Loucy (cell line): ENCODE data around the gene NPM1.

Experiments used
- H2AFZ ChIP-seq: fragments of 200-600 bp; sonication (generic); 2 replicates; pipeline ENCODE4 v1.6.0; 2016; ENCODE audit warnings: antibody characterized with exemption, mild to moderate bottlenecking, low read length, moderate library complexity
- H3F3A ChIP-seq: fragments of 200-600 bp; 2 replicates; pipeline ENCODE4 v1.6.0; 2016; ENCODE audit warnings: antibody characterized with exemption, low read depth, mild to moderate bottlenecking
- H3K27me3 ChIP-seq: fragments of 200-600 bp; sonication (generic); 2 replicates; pipeline ENCODE4 v1.6.1; 2014; ENCODE audit warnings: low read length, mild to moderate bottlenecking; ENCODE audit not compliant: insufficient read depth, poor library complexity, severe bottlenecking
- H3K36me3 ChIP-seq: fragments of 200-600 bp; sonication (generic); 2 replicates; pipeline ENCODE4 v1.6.1; 2016; ENCODE audit warnings: low read length; ENCODE audit not compliant: insufficient read depth
- H3K4me1 ChIP-seq: fragments of 200-600 bp; sonication (generic); 2 replicates; pipeline ENCODE4 v1.5.1; 2014; ENCODE audit warnings: low read length, mild to moderate bottlenecking; ENCODE audit not compliant: insufficient read depth, poor library complexity, severe bottlenecking
- H3K4me2 ChIP-seq: fragments of 200-600 bp; sonication (generic); 2 replicates; pipeline ENCODE4 v1.6.0; 2014; ENCODE audit warnings: antibody characterized with exemption, low read length, low read depth, mild to moderate bottlenecking; ENCODE audit not compliant: poor library complexity, severe bottlenecking
- H3K4me3 ChIP-seq: fragments of 200-600 bp; sonication (generic); 2 replicates; pipeline ENCODE4 v1.5.1; 2014; ENCODE audit warnings: low read length, mild to moderate bottlenecking, mixed read lengths; ENCODE audit not compliant: poor library complexity, severe bottlenecking
- H3K79me2 ChIP-seq: fragments of 200-600 bp; sonication (generic); 2 replicates; pipeline ENCODE4 v1.6.1; 2014; ENCODE audit warnings: low read length; ENCODE audit not compliant: insufficient read depth
- H3K9ac ChIP-seq: fragments of 200-600 bp; sonication (generic); 2 replicates; pipeline ENCODE4 v1.6.0; 2014; ENCODE audit warnings: mild to moderate bottlenecking, low read depth, low read length, moderate library complexity; ENCODE audit not compliant: poor library complexity, severe bottlenecking
- H3K9me2 ChIP-seq: fragments of 200-600 bp; sonication (generic); replicated peaks from 2 replicates; pipeline ENCODE4 v1.6.1; 2016; ENCODE audit warnings: low read depth, low read length, mixed read lengths
- H3K9me3 ChIP-seq: fragments of 200-600 bp; sonication (generic); 2 replicates; pipeline ENCODE4 v1.6.1; 2014; ENCODE audit warnings: mild to moderate bottlenecking, antibody characterized with exemption, low read length, low read depth; ENCODE audit not compliant: insufficient read depth
- H4K20me1 ChIP-seq: fragments of 200-600 bp; sonication (generic); 2 replicates; pipeline ENCODE4 v1.6.0; 2014; ENCODE audit warnings: antibody characterized with exemption, low read length, mild to moderate bottlenecking; ENCODE audit not compliant: insufficient read depth, poor library complexity, severe bottlenecking
- CTCF ChIP-seq: fragments of 200-600 bp; sonication (generic); conservative IDR thresholded peaks from 2 replicates; pipeline ENCODE4 v1.5.1; 2014; ENCODE audit warnings: mild to moderate bottlenecking, antibody characterized with exemption, low read length
- EZH2phosphoT487 ChIP-seq: fragments of 200-600 bp; IDR thresholded peaks from 2 replicates; pipeline ENCODE4 v1.6.1; 2018; ENCODE audit warnings: antibody characterized with exemption, mild to moderate bottlenecking, moderate library complexity, borderline replicate concordance

Gene NPM1

GRCh38 chr5:171390883-171391677 is 3.4 kb downstream of the NPM1 start:
- H3K9me2 ChIP-seq = no peaks in the 10 kb centered on the region
- H3K27me3 ChIP-seq = no peaks in the 10 kb centered on the region
- H3K79me2 ChIP-seq = peaks cover 84% of the 10 kb centered on the region
- peaks cover 83% of the 10 kb centered on the region for H4K20me1 ChIP-seq
- peaks cover 56% of the 10 kb centered on the region for H3K36me3 ChIP-seq
- H2AFZ ChIP-seq = no peak overlapping the region
- peak overlapping the region; percentile 94 for H3K9ac ChIP-seq
- H3F3A ChIP-seq = no peaks in the 10 kb centered on the region
- H3K4me1 ChIP-seq = peaks cover 23% of the 10 kb centered on the region
- no peaks in the 10 kb centered on the region for H3K9me3 ChIP-seq
- H3K4me3 ChIP-seq = peak overlapping the region; percentile 96
- H3K4me2 ChIP-seq = peak overlapping the region; percentile 88
- no peak for TF ChIP-seq CTCF
- TF ChIP-seq EZH2phosphoT487 = no peak

DNA sequence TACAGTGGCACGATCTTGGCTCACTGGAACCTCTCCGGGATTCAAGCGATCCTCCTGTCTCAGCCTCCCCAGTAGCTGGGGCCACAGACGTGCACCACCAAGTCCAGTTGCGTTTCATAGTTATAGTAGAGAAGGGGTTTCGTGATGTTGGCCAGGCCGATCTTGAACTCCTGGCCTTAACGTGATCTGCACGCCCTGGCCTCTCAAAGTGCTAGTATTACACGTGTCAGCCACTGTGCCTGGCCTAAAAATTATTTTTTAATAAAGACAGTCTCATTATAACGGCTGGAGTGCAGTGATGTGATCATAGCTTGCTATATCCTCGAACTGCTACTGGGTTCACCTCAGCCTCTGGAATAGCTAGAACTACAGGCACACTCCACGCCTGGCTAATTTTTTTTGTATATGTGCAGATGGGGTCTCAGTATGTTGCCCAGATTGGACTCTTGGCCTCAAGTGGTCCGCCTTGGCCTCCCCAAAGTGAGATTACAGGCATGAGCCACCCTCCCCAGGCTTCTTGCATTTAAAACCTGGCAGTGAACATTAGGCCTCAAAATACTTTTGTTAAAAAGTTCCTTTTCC is 4.4 kb downstream of the NPM1 start:
- no peaks in the 10 kb centered on the region for H3K9me2 ChIP-seq
- peak overlapping the region; percentile 88 for H3K4me2 ChIP-seq
- H3K9me3 ChIP-seq = no peaks in the 10 kb centered on the region
- no peak for TF ChIP-seq EZH2phosphoT487
- no peak for TF ChIP-seq CTCF
- peaks cover 22% of the 10 kb centered on the region for H3K4me1 ChIP-seq
- H3K9ac ChIP-seq = no peak overlapping the region
- peaks cover 94% of the 10 kb centered on the region for H3K79me2 ChIP-seq
- H2AFZ ChIP-seq = no peak overlapping the region
- no peaks in the 10 kb centered on the region for H3F3A ChIP-seq
- H3K27me3 ChIP-seq = no peaks in the 10 kb centered on the region
- peaks cover 93% of the 10 kb centered on the region for H4K20me1 ChIP-seq
- H3K4me3 ChIP-seq = peak overlapping the region; percentile 96
- peaks cover 66% of the 10 kb centered on the region for H3K36me3 ChIP-seq

DNA sequence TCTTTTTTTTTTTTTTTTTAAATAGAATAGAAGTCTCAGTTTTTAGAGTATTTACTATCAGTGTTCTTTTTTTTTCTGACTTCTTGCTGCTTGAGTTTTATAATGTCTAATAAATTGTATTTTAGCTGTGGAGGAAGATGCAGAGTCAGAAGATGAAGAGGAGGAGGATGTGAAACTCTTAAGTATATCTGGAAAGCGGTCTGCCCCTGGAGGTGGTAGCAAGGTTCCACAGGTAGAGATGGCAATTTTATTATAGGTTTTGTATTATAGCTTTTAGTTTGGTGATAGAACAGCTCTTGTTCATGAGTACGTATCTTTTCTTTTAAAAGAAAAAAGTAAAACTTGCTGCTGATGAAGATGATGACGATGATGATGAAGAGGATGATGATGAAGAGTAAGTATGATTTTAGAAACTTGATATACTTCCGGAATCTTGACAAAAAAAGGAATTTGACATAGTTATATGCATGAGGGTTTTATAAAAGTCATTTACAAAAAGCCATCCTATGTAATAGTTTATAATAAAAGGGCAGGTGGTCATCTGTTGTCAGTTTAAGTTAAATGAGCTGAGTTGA is 5.0 kb downstream of the NPM1 start:
- peaks cover 100% of the 10 kb centered on the region for H3K79me2 ChIP-seq
- H3K4me1 ChIP-seq = peaks cover 21% of the 10 kb centered on the region
- no peak overlapping the region for H2AFZ ChIP-seq
- H3K9ac ChIP-seq = no peak overlapping the region
- no peaks in the 10 kb centered on the region for H3K9me3 ChIP-seq
- peaks cover 72% of the 10 kb centered on the region for H3K36me3 ChIP-seq
- H3K4me2 ChIP-seq = peak overlapping the region; percentile 88
- H3K9me2 ChIP-seq = no peaks in the 10 kb centered on the region
- H3K4me3 ChIP-seq = peak overlapping the region; percentile 96
- TF ChIP-seq EZH2phosphoT487 (no peak), CTCF (no peak)
- no peaks in the 10 kb centered on the region for H3F3A ChIP-seq
- peaks cover 98% of the 10 kb centered on the region for H4K20me1 ChIP-seq
- no peaks in the 10 kb centered on the region for H3K27me3 ChIP-seq
